Lower lobe of right lung (tissue), 2 donors: Measurements from ENCODE around the gene CFD. TPM values are rescaled to one million over a fixed set of nuclear protein-coding genes. Genes with fewer than 3 reads are reported as not detected.

Experiments
- ATAC-seq, 2 donors: fragments of 200-7000 bp; cut with Tn5 transposase; one replicate each; pipeline ENCODE4 v1.9.1; 2020 to 2022; ENCODE audit warnings: mild to moderate bottlenecking in 2 of 2, moderate library complexity in 2 of 2
- DNase-seq: peaks from one replicate; pipeline ENCODE4 v3.0.0-alpha.2; 2020
- H3K27ac ChIP-seq: fragments of 200-600 bp; one replicate; pipeline ENCODE4 v1.8.0; 2022
- H3K27me3 ChIP-seq: fragments of 200-600 bp; one replicate; pipeline ENCODE4 v1.8.0; 2022; ENCODE audit warnings: low read depth
- H3K36me3 ChIP-seq: fragments of 200-600 bp; one replicate; pipeline ENCODE4 v1.8.0; 2022; ENCODE audit warnings: mild to moderate bottlenecking
- H3K4me1 ChIP-seq: fragments of 200-600 bp; one replicate; pipeline ENCODE4 v1.8.0; 2022
- H3K4me3 ChIP-seq: fragments of 200-600 bp; one replicate; pipeline ENCODE4 v1.8.0; 2022; ENCODE audit warnings: mild to moderate bottlenecking
- H3K9me3 ChIP-seq: fragments of 200-600 bp; one replicate; pipeline ENCODE4 v1.8.0; 2022
- intact Hi-C: fragments of 100-400 bp; cut with DNase I; formaldehyde crosslinking; loops from one replicate; pipeline ENCODE4 v1.11.0; 2022
- long read RNA-seq: library from polyadenylated mRNA; unstranded; transcript quantifications from one replicate; pipeline ENCODE4 v2.0.0, GENCODE V29; 2021
- total RNA-seq: library from RNA; stranded (reverse); fragmentation: NEBNext Ultra II Directional; extraction: Animal tissue kit (Norgen Biotek cat#: 25700); gene quantifications from one replicate; pipeline ENCODE4 v1.2.1, GENCODE V29; 2021
- TF ChIP-seq, protein P1 (sequence below): fragments of 200-600 bp; IDR thresholded peaks from one replicate; pipeline ENCODE4 v1.8.0; 2022; ENCODE audit warnings: antibody characterized with exemption, mild to moderate bottlenecking
- donor health status: DM: no; HTN: yes; CAD: no; lungs with severe emphysema.

The CFD gene
- total RNA-seq, result 282 TPM
- long read RNA-seq, transcript CFD-202 (5 exons, 809 nt), result minor isoform, 5 of 366 reads
- long read RNA-seq, transcript CFD-201 (5 exons, 1,201 nt), result major isoform, 284 of 366 reads
- long read RNA-seq, partial matches to known transcripts, result 57 of 366 reads
- long read RNA-seq, other reads (novel, unspliced or antisense), result 20 of 366 reads

DNA sequence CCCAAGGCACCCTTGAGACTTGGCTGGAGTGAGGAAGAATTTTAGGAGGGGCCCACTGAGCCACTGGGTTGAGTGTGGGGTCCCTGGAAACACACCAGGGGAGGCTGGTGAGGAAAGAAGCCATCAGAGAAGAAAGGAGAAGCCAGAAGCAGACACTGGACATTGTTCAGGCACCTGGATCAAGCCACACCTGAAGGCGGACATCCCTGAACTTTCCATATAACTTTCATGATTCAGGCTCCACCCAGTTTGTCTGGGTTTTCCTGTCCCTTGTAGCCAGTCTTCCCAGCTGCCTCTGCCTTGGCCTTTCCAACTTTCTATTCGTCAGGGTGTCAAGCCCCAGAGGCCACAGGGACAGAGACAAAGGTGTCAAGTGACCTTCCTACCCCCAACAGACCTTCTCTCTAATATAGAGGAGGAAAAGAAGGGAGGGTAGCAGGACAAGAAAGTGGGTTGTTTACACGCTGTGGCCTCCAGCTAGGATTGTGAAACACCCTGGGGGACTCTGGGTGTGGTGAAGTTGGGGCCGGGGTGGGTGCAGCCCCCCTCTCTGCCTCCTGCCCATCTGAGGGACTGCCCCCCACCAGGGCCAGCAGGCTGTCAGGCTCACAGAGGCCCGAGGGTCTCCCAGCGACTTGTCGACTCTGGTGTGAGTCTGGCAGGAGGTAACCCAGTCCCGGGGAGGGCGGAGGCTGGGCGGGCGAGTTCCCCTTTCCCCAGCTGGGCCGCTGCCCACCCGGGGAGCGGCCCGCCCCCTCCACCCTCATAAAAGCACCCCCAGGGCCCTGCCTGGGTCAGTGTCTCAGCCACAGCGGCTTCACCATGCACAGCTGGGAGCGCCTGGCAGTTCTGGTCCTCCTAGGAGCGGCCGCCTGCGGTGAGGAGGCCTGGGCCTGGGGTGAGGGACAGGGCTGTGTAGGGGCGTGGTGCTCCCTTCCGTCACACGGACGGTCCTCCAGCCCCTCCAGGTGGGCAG, at the start of gene CFD:
CFD (plus strand) TSS at position 797 of the 976 bp plus-strand sequence; CDS start at position 823, 26 bp downstream.
- H3K27ac ChIP-seq, result peak within 1 kb of the TSS; percentile 71
- intact Hi-C loops, result no loop called here
- peaks cover 21% of the 10 kb centered on the region for H3K4me1 ChIP-seq
- H3K27me3 ChIP-seq, result peaks cover 9% of the 10 kb centered on the region
- ATAC-seq (peak; percentile 9 to 53), DNase-seq (peak; percentile 82)
- TF ChIP-seq, protein P1, sequence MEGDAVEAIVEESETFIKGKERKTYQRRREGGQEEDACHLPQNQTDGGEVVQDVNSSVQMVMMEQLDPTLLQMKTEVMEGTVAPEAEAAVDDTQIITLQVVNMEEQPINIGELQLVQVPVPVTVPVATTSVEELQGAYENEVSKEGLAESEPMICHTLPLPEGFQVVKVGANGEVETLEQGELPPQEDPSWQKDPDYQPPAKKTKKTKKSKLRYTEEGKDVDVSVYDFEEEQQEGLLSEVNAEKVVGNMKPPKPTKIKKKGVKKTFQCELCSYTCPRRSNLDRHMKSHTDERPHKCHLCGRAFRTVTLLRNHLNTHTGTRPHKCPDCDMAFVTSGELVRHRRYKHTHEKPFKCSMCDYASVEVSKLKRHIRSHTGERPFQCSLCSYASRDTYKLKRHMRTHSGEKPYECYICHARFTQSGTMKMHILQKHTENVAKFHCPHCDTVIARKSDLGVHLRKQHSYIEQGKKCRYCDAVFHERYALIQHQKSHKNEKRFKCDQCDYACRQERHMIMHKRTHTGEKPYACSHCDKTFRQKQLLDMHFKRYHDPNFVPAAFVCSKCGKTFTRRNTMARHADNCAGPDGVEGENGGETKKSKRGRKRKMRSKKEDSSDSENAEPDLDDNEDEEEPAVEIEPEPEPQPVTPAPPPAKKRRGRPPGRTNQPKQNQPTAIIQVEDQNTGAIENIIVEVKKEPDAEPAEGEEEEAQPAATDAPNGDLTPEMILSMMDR, result no peak
- peak within 1 kb of the TSS; percentile 61 for H3K4me3 ChIP-seq
- no peaks in the 10 kb centered on the region for H3K9me3 ChIP-seq
- H3K36me3 ChIP-seq, result no peaks in the 10 kb centered on the region

- intact Hi-C loops, result no loop called here
Measured at GRCh38 chr19:810077-810855, 49.2 kb upstream of the CFD start.

GRCh38 chr19:810883-811489, 48.5 kb upstream of the CFD start:
- H3K9me3 ChIP-seq, result no peaks in the 10 kb centered on the region
- TF ChIP-seq, protein P1, result no peak
- H3K36me3 ChIP-seq, result peaks cover 71% of the 10 kb centered on the region
- intact Hi-C loops, result no loop called here
- H3K27ac ChIP-seq, result no peak overlapping the region
- H3K4me3 ChIP-seq, result no peak overlapping the region
- H3K4me1 ChIP-seq, result no peaks in the 10 kb centered on the region
- H3K27me3 ChIP-seq, result no peaks in the 10 kb centered on the region
- DNase-seq (no peak), ATAC-seq (no peak)

More at GRCh38 chr19:810077-810855, 49.2 kb upstream of the CFD start:
- Histone ChIP-seq H3K4me3 (no peak overlapping the region), H3K4me1 (no peaks in the 10 kb centered on the region), H3K36me3 (peaks cover 78% of the 10 kb centered on the region), H3K9me3 (no peaks in the 10 kb centered on the region), H3K27me3 (no peaks in the 10 kb centered on the region), H3K27ac (no peak overlapping the region)
- no peak for ATAC-seq
- TF ChIP-seq, protein P1, result no peak
- DNase-seq, result no peak

GRCh38 chr19:811506-812048, 47.9 kb upstream of the CFD start:
- intact Hi-C loops, result no loop called here
- H3K27me3 ChIP-seq, result no peaks in the 10 kb centered on the region
- TF ChIP-seq, protein P1, result no peak
- ATAC-seq (no peak), DNase-seq (no peak)
- no peaks in the 10 kb centered on the region for H3K9me3 ChIP-seq
- peaks cover 65% of the 10 kb centered on the region for H3K36me3 ChIP-seq
- H3K27ac ChIP-seq, result no peak overlapping the region
- H3K4me3 ChIP-seq, result no peak overlapping the region
- H3K4me1 ChIP-seq, result no peaks in the 10 kb centered on the region
